ENCODE measurements around the gene NFIA. TPM values are rescaled to one million over a fixed set of nuclear protein-coding genes. Genes with fewer than 3 reads are reported as not detected.

NFIA gene
- total and polyA plus RNA-seq, 9 of the 15 experiments (the other 6 are each of a cell fraction or from before 2014, with no cell fraction given): 5.3 to 24.9 (median 9.8) TPM

DNA sequence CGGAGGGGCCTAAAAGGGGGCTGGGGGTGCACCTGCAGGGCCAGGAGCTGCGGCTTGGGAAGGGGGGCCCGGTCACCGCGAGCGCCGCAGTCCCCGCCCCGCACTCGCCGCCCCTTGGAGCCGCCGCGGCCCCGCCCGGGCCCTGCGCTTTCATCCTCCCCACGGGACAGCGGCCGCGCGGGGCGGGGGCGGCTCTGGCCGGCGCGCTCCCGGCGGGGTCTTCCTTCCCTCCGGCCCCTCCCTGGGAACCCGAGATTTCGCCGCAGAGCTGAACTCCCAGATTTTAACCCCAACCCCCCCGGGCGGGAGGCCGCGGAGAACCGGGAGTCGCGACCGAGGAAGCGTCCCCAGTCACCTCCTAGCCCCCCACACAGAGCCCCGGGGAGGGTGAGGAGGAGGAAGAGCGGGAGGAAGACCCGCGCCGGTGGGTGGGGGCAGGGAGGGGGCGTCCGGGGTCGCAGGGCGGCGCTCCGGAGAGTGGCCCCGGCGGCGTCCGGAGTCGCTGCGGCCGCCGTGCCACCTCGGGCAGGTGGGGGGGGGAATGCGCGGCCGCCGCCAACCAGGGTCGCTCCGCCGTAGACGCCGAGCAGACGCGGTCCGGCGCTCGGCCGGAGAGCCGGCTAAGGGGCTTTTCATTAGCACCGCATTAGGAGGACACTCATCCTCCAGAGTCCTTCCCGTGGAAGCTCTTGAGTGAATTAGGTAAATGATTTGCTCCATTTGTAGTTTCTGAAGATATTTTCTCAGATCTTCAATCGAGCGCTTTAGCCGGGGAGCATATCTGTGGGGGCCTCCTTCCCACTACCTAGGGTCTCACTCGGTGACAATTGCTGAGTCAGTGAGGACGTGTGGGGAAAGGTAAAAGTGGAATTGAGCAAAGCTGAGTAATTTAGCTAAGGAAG is 31.6 kb upstream of the NFIA start (continued):
- 0 out of 2 replicates have a peak, but pooled peaks have one; percentile 21 for TF ChIP-seq MYC (IDR thresholded peaks at IDR 0.05; ENCODE audit: low read depth, low read length)
- TF ChIP-seq MYC (CRISPR knock-in tag; IDR thresholded peaks at IDR 0.05; ENCODE audit: borderline replicate concordance, low read depth): no peak
- no peak for TF ChIP-seq SMAD2 (IDR thresholded peaks at IDR 0.05; ENCODE audit: low read depth, low read length)
- TF ChIP-seq EGR1 (conservative IDR thresholded peaks at IDR 0.05): peak; percentile 67
- no peak for TF ChIP-seq ETV5 (CRISPR knock-in tag; IDR thresholded peaks at IDR 0.05; ENCODE audit: low read depth)
- TF ChIP-seq, protein P1, sequence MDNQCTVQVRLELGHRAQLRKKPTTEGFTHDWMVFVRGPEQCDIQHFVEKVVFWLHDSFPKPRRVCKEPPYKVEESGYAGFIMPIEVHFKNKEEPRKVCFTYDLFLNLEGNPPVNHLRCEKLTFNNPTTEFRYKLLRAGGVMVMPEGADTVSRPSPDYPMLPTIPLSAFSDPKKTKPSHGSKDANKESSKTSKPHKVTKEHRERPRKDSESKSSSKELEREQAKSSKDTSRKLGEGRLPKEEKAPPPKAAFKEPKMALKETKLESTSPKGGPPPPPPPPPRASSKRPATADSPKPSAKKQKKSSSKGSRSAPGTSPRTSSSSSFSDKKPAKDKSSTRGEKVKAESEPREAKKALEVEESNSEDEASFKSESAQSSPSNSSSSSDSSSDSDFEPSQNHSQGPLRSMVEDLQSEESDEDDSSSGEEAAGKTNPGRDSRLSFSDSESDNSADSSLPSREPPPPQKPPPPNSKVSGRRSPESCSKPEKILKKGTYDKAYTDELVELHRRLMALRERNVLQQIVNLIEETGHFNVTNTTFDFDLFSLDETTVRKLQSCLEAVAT (IDR thresholded peaks at IDR 0.05): peak; percentile 10 to 41; a peak in 2 of 4 replicates
- TF ChIP-seq FOXJ3 (CRISPR knock-in tag; IDR thresholded peaks at IDR 0.05): no peak
- TF ChIP-seq, protein P2, sequence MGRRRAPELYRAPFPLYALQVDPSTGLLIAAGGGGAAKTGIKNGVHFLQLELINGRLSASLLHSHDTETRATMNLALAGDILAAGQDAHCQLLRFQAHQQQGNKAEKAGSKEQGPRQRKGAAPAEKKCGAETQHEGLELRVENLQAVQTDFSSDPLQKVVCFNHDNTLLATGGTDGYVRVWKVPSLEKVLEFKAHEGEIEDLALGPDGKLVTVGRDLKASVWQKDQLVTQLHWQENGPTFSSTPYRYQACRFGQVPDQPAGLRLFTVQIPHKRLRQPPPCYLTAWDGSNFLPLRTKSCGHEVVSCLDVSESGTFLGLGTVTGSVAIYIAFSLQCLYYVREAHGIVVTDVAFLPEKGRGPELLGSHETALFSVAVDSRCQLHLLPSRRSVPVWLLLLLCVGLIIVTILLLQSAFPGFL (CRISPR knock-in tag; IDR thresholded peaks at IDR 0.05): no peak
- TF ChIP-seq GMEB1 (CRISPR knock-in tag; IDR thresholded peaks at IDR 0.05): 0 out of 2 replicates have a peak, but pooled peaks have one; percentile 29
- no peak for TF ChIP-seq XRCC4 (IDR thresholded peaks at IDR 0.05; ENCODE audit: extremely low read depth, insufficient read depth, insufficient read length)
- peak; percentile 40 for TF ChIP-seq CCNT2 (IDR thresholded peaks at IDR 0.05; ENCODE audit: borderline replicate concordance, extremely low read depth, insufficient read length, low read depth, low read length)
- TF ChIP-seq PHF8 (IDR thresholded peaks at IDR 0.05; ENCODE audit: borderline replicate concordance, low read length): peak; percentile 47; the same call in 1 of the 2 replicates
- peak; percentile 53; the same call in 1 of the 2 replicates for TF ChIP-seq CXXC5 (CRISPR knock-in tag; IDR thresholded peaks at IDR 0.05)
- TF ChIP-seq UBTF (IDR thresholded peaks at IDR 0.05; ENCODE audit: borderline replicate concordance in 1 of 2, low read depth in 2 of 2, low read length in 2 of 2): peak in 1 of 2 experiments; percentile 46; a peak in 2 of 4 replicates
- TF ChIP-seq, protein P3, sequence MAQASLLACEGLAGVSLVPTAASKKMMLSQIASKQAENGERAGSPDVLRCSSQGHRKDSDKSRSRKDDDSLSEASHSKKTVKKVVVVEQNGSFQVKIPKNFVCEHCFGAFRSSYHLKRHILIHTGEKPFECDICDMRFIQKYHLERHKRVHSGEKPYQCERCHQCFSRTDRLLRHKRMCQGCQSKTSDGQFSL (CRISPR knock-in tag; IDR thresholded peaks at IDR 0.05): peak; percentile 92
- TF ChIP-seq, protein P3 (tag; IDR thresholded peaks at IDR 0.05): peak in 1 of 2 experiments; percentile 90; a peak in 2 of 4 replicates
- peak; percentile 83 for TF ChIP-seq POLR2G (IDR thresholded peaks at IDR 0.05; ENCODE audit: low read depth, low read length)
- peak; percentile 57 for TF ChIP-seq CHD1 (IDR thresholded peaks at IDR 0.05; ENCODE audit: low read length)
